ENCODE data around the gene USP20.
A peak's percentile ranks its signal among the peaks of the same experiment; 100 is the strongest.

The USP20 gene

DNA sequence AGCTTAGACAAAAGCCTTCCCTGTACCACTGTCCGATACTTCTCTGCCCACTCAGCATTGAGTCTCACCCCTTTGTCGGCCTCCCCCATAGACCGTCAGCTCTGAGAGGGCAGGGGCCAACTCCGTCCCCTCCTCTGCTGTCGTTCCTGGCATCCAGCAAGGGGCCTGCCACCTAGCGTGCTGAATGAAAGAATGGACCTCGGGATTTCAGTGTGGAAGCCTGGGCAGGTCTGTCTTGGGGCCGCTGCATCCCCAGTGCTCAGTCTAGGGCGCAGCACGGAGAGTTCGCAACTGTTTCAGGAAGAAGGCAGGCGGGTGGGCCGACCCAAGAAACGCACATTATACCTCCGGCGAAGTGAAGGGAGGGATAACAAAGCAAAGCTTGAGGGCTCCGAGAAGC lies 33.8 kb upstream of the USP20 start:
- ChIA-PET POLR2A (interaction anchor here (0.7 to 0.8 kb wide), 2 partner anchors 16 to 104 kb away, joined by 3 read pairs; no protein-coding TSS in a partner anchor), CTCF (interaction anchor here (0.9 to 1.4 kb wide), 4 partner anchors 11 to 75 kb away, joined by 4 to 5 read pairs (median 4); no protein-coding TSS in a partner anchor)
- no peak overlapping the region for H3K4me3 ChIP-seq (ENCODE audit: low read depth, low read length)
- no peak for DNase-seq (ENCODE audit: low read depth, low spot score)
- TF ChIP-seq, protein P1, sequence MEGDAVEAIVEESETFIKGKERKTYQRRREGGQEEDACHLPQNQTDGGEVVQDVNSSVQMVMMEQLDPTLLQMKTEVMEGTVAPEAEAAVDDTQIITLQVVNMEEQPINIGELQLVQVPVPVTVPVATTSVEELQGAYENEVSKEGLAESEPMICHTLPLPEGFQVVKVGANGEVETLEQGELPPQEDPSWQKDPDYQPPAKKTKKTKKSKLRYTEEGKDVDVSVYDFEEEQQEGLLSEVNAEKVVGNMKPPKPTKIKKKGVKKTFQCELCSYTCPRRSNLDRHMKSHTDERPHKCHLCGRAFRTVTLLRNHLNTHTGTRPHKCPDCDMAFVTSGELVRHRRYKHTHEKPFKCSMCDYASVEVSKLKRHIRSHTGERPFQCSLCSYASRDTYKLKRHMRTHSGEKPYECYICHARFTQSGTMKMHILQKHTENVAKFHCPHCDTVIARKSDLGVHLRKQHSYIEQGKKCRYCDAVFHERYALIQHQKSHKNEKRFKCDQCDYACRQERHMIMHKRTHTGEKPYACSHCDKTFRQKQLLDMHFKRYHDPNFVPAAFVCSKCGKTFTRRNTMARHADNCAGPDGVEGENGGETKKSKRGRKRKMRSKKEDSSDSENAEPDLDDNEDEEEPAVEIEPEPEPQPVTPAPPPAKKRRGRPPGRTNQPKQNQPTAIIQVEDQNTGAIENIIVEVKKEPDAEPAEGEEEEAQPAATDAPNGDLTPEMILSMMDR (IDR thresholded peaks at IDR 0.05; ENCODE audit: insufficient read depth, low read length, missing control alignments), result no peak

DNA sequence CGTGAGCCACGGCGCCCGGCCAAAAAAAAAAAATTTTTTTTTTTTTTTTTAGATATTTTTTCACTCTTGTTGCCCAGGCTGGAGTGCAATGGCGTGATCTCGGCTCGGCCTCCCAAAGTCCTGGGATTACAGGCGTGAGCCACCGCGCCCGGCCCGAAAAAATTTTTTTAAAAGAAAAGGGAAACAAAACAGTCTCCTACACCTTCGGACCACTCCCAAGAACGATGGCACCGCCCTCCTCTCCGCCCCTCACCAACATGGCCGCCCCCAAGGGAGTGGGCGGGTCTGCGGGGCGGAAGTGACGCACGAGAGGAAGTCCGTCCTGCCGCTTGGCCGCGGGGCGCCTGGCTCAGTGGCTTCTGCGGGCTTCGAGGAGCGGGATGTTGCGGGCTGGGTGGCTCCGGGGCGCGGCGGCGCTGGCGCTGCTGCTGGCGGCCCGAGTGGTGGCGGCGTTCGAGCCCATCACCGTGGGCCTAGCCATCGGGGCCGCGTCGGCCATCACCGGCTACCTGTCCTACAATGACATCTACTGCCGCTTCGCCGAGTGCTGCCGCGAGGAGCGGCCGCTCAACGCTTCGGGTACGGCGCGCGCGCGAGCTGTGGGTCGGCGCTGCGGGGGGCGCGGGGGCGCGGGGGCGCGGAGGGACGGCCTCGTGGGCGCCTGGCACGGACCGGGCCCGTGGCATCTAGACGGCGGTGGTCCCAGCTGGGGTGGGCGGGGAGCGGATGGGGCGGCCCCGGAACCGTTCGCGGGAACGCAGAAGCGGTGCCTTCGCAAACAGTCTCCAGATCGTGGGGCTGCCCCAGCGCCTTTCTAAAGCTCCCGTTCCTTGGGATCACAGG lies 32.2 kb upstream of the USP20 start, which contains the start of gene TOR1B:
Gene TOR1B (plus strand): TSS at position 352 of the 843 bp plus-strand sequence. CDS start 29 bp downstream, at position 381.
- H3K4me3 ChIP-seq (ENCODE audit: low read depth, low read length), result peak within 1 kb of the TSS; percentile 73
- CTCF ChIA-PET, result interaction anchor here (0.6 to 1.4 kb wide), 9 partner anchors 12 to 923 kb away, joined by 3 to 5 read pairs (median 3); no protein-coding TSS in a partner anchor
- TF ChIP-seq, protein P1 (IDR thresholded peaks at IDR 0.05; ENCODE audit: insufficient read depth, low read length, missing control alignments), result no peak
- DNase-seq (ENCODE audit: low read depth, low spot score), result no peak
- POLR2A ChIA-PET, result interaction anchor here (0.5 to 1.0 kb wide), 3 partner anchors 9 to 250 kb away, joined by 3 to 5 read pairs (median 3); no protein-coding TSS in a partner anchor

DNA sequence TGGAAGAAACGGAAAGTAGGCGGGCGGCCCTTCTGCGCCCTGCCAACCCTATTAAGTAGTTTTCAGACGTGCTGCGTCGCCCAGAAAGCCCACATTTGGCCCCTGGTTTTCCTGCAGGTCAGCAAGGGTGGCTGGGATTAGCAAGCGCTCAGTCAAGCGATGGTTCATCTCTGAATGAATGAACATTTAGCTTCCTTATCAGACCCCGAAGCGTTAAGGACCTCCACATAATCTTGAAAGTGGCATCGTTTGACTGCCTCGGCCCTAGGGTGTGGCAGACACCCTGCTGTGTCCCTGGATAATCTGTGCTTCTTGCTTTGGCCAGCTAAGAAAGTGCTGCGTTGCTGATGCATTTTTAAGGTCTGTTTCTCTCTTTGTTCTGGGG lies 31.6 kb upstream of the USP20 start:
- DNase-seq (ENCODE audit: low read depth, low spot score), result no peak
- CTCF ChIA-PET, result interaction anchor here (0.6 to 1.2 kb wide), 7 partner anchors 9 to 924 kb away, joined by 3 to 4 read pairs (median 3); no protein-coding TSS in a partner anchor
- peak overlapping the region; percentile 73 for H3K4me3 ChIP-seq (ENCODE audit: low read depth, low read length)
- POLR2A ChIA-PET, result interaction anchor here (0.5 to 1.0 kb wide), 2 partner anchors 27 to 250 kb away, joined by 3 read pairs; no protein-coding TSS in a partner anchor
- TF ChIP-seq, protein P1 (IDR thresholded peaks at IDR 0.05; ENCODE audit: insufficient read depth, low read length, missing control alignments), result no peak

DNA sequence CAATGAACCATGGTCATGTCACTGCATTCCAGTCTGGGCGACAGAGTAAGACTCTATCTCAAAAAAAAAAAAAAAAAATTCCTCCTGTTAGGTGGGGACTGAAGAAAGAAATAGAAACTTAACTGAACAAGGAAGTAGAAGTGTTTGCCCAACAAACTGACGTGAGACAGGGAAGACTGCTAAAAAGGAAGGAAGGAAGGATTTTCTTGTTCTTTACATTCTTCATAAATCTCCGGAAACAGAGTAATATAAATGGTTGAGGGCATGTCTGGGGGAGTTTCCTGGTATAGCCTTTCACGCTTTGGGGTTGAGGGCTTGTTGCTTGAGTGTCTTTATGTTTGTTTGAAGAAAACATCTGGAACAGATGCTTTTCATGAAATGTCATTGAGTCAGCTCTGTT lies 29.2 kb upstream of the USP20 start:
- H3K4me3 ChIP-seq (ENCODE audit: low read depth, low read length), result no peak overlapping the region
- CTCF ChIA-PET, result interaction anchor here (2.1 kb wide), 1 partner anchor 16 kb away, joined by 8 read pairs; no protein-coding TSS in a partner anchor
- DNase-seq (ENCODE audit: low read depth, low spot score), result no peak
- TF ChIP-seq, protein P1 (IDR thresholded peaks at IDR 0.05; ENCODE audit: insufficient read depth, low read length, missing control alignments), result no peak
- POLR2A ChIA-PET, result no interaction called here

DNA sequence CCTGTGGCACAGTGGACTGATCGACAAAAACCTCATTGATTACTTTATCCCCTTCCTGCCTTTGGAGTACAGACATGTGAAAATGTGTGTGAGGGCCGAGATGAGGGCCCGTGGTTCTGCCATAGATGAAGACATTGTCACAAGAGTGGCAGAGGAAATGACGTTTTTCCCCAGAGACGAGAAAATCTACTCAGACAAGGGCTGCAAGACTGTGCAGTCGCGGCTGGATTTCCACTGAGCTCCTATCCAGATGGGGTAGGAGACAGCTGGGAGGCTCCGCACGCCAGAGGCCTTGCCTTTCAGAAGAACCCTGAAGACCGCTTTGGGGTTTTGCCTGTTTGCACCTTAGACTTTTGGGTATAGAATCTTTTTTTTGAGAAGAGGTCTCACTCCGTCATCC lies 25.9 kb upstream of the USP20 start:
- DNase-seq (ENCODE audit: low read depth, low spot score), result no peak
- CTCF ChIA-PET, result interaction anchor here (1.2 kb wide), 1 partner anchor 83 kb away, joined by 3 read pairs; no protein-coding TSS in a partner anchor
- no peak overlapping the region for H3K4me3 ChIP-seq (ENCODE audit: low read depth, low read length)
- POLR2A ChIA-PET, result no interaction called here
- TF ChIP-seq, protein P1 (IDR thresholded peaks at IDR 0.05; ENCODE audit: insufficient read depth, low read length, missing control alignments), result no peak

DNA sequence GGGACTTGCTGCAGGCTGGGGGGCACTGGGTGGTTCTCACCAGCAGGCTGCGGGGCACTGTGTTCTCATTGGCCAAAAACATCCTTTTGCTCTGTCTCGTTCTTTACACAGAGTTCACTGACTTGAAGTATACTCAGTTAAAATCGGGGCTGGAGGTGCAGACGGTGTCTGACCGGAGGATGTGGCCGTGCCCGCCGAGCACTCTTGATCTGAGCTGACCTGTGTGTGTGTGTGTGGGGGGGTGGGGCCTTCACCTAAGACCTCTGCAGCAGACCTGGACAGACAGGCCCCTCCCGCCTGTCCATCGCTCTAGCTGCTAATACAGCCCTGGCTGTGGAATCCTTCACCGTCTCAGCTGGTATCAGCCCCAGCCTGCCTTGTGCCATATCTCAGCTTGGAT lies 25.1 kb upstream of the USP20 start:
- POLR2A ChIA-PET, result interaction anchor here (2.1 kb wide), 1 partner anchor 28 kb away, joined by 6 read pairs; no protein-coding TSS in a partner anchor
- DNase-seq (ENCODE audit: low read depth, low spot score), result no peak
- no peak overlapping the region for H3K4me3 ChIP-seq (ENCODE audit: low read depth, low read length)
- TF ChIP-seq, protein P1 (IDR thresholded peaks at IDR 0.05; ENCODE audit: insufficient read depth, low read length, missing control alignments), result no peak
- CTCF ChIA-PET, result no interaction called here
